ENCODE measurements around the gene POLD3.
"Not testable (repeated sequence)": the region's sequence is repeated elsewhere in the genome, so short reads cannot be mapped to it uniquely, and the experiment has no call there.

POLD3 gene

GRCh38 chr11:74583024-74583624, 9.3 kb upstream of the POLD3 start:
- DNase-seq, result no peak

- not testable (repeated sequence) for DNase-seq
Observed at GRCh38 chr11:74590492-74590891, 1.9 kb upstream of the POLD3 start.

- DNase-seq, result no peak
Observed at GRCh38 chr11:74592063-74592440, 330 bp upstream of the POLD3 start.

- DNase-seq, result no peak
Observed at GRCh38 chr11:74593463-74593862, 1.1 kb downstream of the POLD3 start.

- no peak for DNase-seq
Observed at GRCh38 chr11:74602637-74603556, 10.5 kb downstream of the POLD3 start.

- DNase-seq, result no peak
Observed at GRCh38 chr11:74603845-74604244, 11.5 kb downstream of the POLD3 start.

GRCh38 chr11:74604311-74604710, 11.9 kb downstream of the POLD3 start:
- DNase-seq, result no peak

GRCh38 chr11:74605403-74605802, 13.0 kb downstream of the POLD3 start:
- DNase-seq, result no peak

- DNase-seq, result no peak
Observed at GRCh38 chr11:74608431-74608830, 16.0 kb downstream of the POLD3 start.

- no peak for DNase-seq
Observed at GRCh38 chr11:74611369-74611861, 19.0 kb downstream of the POLD3 start.

- no peak for DNase-seq
Observed at GRCh38 chr11:74612877-74613276, 20.5 kb downstream of the POLD3 start.

- no peak for DNase-seq
Observed at GRCh38 chr11:74615311-74615710, 22.9 kb downstream of the POLD3 start.

- DNase-seq, result no peak
Observed at GRCh38 chr11:74615988-74616387, 23.6 kb downstream of the POLD3 start.

GRCh38 chr11:74620531-74620930, 28.1 kb downstream of the POLD3 start:
- DNase-seq, result no peak

GRCh38 chr11:74626130-74626529, 33.7 kb downstream of the POLD3 start:
- DNase-seq, result no peak

GRCh38 chr11:74626604-74627003, 34.2 kb downstream of the POLD3 start:
- DNase-seq, result no peak

GRCh38 chr11:74627381-74627780, 35.0 kb downstream of the POLD3 start:
- DNase-seq, result no peak

- DNase-seq, result no peak
Observed at GRCh38 chr11:74630043-74630442, 37.7 kb downstream of the POLD3 start.

GRCh38 chr11:74633406-74634393, 41.3 kb downstream of the POLD3 start:
- no peak for DNase-seq

GRCh38 chr11:74634537-74634936, 42.2 kb downstream of the POLD3 start:
- no peak for DNase-seq

GRCh38 chr11:74636630-74637184, 44.3 kb downstream of the POLD3 start:
- no peak for DNase-seq

GRCh38 chr11:74637700-74638099, 45.3 kb downstream of the POLD3 start:
- no peak for DNase-seq

- DNase-seq, result no peak
Observed at GRCh38 chr11:74638869-74639268, 46.5 kb downstream of the POLD3 start.
